OCI-LY1 (cell line): ENCODE measurements around the gene SMAD1.

Experiments used
- H2AFZ ChIP-seq: fragments of 200-600 bp; sonication (generic), shearing (Covaris generic); 2 replicates; pipeline ENCODE4 v1.6.0; 2014; ENCODE audit warnings: antibody characterized with exemption, mild to moderate bottlenecking, low read length
- H3F3A ChIP-seq: fragments of 200-600 bp; sonication (generic), shearing (Covaris generic); 2 replicates; pipeline ENCODE4 v1.6.0; 2014; ENCODE audit warnings: mild to moderate bottlenecking, antibody characterized with exemption, low read length, moderate library complexity; ENCODE audit not compliant: insufficient read depth
- H3K27ac ChIP-seq: fragments of 200-600 bp; sonication (generic); 2 replicates; pipeline ENCODE4 v1.5.1; 2014; ENCODE audit warnings: low read length, mixed run types, mild to moderate bottlenecking, low read depth; ENCODE audit not compliant: poor library complexity, severe bottlenecking
- H3K27me3 ChIP-seq: fragments of 200-600 bp; sonication (generic); 2 replicates; pipeline ENCODE4 v1.6.0; 2014; ENCODE audit warnings: antibody characterized with exemption, mild to moderate bottlenecking, low read length, moderate library complexity; ENCODE audit not compliant: insufficient read depth
- H3K36me3 ChIP-seq: fragments of 200-600 bp; sonication (generic); 2 replicates; pipeline ENCODE4 v1.6.1; 2014; ENCODE audit warnings: mild to moderate bottlenecking, antibody characterized with exemption, low read length, moderate library complexity, mixed read lengths; ENCODE audit not compliant: insufficient read depth
- H3K4me1 ChIP-seq: fragments of 200-600 bp; sonication (generic); 2 replicates; pipeline ENCODE4 v1.5.1; 2014; ENCODE audit warnings: mild to moderate bottlenecking, low read length, moderate library complexity; ENCODE audit not compliant: insufficient read depth, severe bottlenecking
- H3K4me2 ChIP-seq: fragments of 200-600 bp; sonication (generic), shearing (Covaris generic); 2 replicates; pipeline ENCODE4 v1.6.1; 2014; ENCODE audit warnings: low read length
- H3K4me3 ChIP-seq: fragments of 200-600 bp; sonication (generic); 2 replicates; pipeline ENCODE4 v1.5.1; 2014; ENCODE audit warnings: low read length, low read depth, mild to moderate bottlenecking, mixed read lengths; ENCODE audit not compliant: poor library complexity, severe bottlenecking
- H3K79me2 ChIP-seq: fragments of 200-600 bp; shearing (Covaris generic); 2 replicates; pipeline ENCODE4 v1.6.1; 2016; ENCODE audit warnings: mixed run types, low read length, mixed read lengths; ENCODE audit not compliant: insufficient read depth
- H3K9ac ChIP-seq: fragments of 200-600 bp; sonication (generic), shearing (Covaris generic); 2 replicates; pipeline ENCODE4 v1.6.1; 2014; ENCODE audit warnings: mild to moderate bottlenecking, low read length, mixed read lengths
- H3K9me2 ChIP-seq: fragments of 200-600 bp; sonication (generic), shearing (Covaris generic); 2 replicates; pipeline ENCODE4 v1.6.1; 2014; ENCODE audit warnings: low read depth, mild to moderate bottlenecking, low read length, mixed read lengths
- H3K9me3 ChIP-seq: fragments of 200-600 bp; shearing (Covaris generic); 2 replicates; pipeline ENCODE4 v1.6.1; 2014; ENCODE audit warnings: low read length, mixed read lengths
- H4K20me1 ChIP-seq: fragments of 200-600 bp; sonication (generic), shearing (Covaris generic); 2 replicates; pipeline ENCODE4 v1.6.0; 2016; ENCODE audit warnings: mild to moderate bottlenecking, low read length; ENCODE audit not compliant: insufficient read depth
- EZH2 ChIP-seq: fragments of 200-600 bp; sonication (generic), shearing (Covaris generic); IDR thresholded peaks from 2 replicates; pipeline ENCODE4 v1.8.0; 2017; ENCODE audit warnings: borderline replicate concordance, mixed run types, mild to moderate bottlenecking, antibody characterized with exemption, low read length, moderate library complexity, mixed read lengths
- TF ChIP-seq, protein P1 (sequence below): fragments of 200-600 bp; sonication (generic), shearing (Covaris generic); IDR thresholded peaks from 2 replicates; pipeline ENCODE4 v1.5.1; 2017; ENCODE audit warnings: mild to moderate bottlenecking, antibody characterized with exemption, low read length, moderate library complexity, mixed read lengths

Gene SMAD1

GRCh38 chr4:145551660-145552059 is 70.0 kb downstream of the SMAD1 start:
- Histone ChIP-seq H4K20me1 (no peaks in the 10 kb centered on the region), H3K9me2 (no peaks in the 10 kb centered on the region), H3K4me1 (peaks cover 36% of the 10 kb centered on the region), H3K79me2 (peaks cover 3% of the 10 kb centered on the region; the same call in 1 of the 2 replicates), H3K9me3 (no peaks in the 10 kb centered on the region), H3K27me3 (no peaks in the 10 kb centered on the region), H3K4me3 (no peak overlapping the region), H3K9ac (no peak overlapping the region), H3F3A (no peaks in the 10 kb centered on the region), H3K27ac (peak overlapping the region; percentile 70), H2AFZ (no peak overlapping the region), H3K4me2 (no peak overlapping the region), H3K36me3 (peaks cover 97% of the 10 kb centered on the region)
- TF ChIP-seq, protein P1, sequence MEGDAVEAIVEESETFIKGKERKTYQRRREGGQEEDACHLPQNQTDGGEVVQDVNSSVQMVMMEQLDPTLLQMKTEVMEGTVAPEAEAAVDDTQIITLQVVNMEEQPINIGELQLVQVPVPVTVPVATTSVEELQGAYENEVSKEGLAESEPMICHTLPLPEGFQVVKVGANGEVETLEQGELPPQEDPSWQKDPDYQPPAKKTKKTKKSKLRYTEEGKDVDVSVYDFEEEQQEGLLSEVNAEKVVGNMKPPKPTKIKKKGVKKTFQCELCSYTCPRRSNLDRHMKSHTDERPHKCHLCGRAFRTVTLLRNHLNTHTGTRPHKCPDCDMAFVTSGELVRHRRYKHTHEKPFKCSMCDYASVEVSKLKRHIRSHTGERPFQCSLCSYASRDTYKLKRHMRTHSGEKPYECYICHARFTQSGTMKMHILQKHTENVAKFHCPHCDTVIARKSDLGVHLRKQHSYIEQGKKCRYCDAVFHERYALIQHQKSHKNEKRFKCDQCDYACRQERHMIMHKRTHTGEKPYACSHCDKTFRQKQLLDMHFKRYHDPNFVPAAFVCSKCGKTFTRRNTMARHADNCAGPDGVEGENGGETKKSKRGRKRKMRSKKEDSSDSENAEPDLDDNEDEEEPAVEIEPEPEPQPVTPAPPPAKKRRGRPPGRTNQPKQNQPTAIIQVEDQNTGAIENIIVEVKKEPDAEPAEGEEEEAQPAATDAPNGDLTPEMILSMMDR, result no peak
- no peak for TF ChIP-seq EZH2

DNA sequence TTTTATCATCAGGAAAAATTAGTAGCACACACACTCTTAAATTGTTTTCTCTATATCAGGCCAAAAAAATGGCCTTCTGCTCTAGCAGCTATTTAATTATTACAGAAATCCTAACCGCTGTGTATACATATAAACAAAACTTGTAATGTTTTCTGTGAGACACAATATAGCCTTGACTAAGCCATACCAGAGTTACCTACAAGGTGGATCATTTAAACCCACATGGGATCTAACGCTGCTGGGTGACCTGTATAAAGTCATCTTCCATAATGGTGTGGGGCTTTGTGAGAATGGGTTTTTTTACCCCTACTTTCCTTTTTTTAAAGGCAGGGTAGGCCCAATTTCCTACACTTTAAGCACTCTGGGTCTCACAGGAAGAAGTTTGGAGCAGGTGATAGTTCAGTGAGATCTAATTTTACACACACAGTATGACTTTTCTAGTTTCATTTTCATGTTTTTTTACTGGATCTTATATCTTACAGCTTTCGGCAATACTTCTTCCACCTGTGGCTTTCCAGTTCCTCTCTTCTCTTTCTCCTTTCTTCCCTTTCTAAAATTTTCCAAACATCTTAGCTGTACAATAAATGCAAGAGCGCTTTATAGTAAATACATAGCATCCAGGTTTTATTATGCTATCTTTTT is 70.6 kb downstream of the SMAD1 start:
- no peak overlapping the region for H3K4me3 ChIP-seq
- H3K9me2 ChIP-seq, result no peaks in the 10 kb centered on the region
- H4K20me1 ChIP-seq, result no peaks in the 10 kb centered on the region
- peaks cover 39% of the 10 kb centered on the region for H3K4me1 ChIP-seq
- H3K9ac ChIP-seq, result no peak overlapping the region
- no peaks in the 10 kb centered on the region for H3F3A ChIP-seq
- no peaks in the 10 kb centered on the region for H3K27me3 ChIP-seq
- peak overlapping the region; percentile 70 for H3K27ac ChIP-seq
- H2AFZ ChIP-seq, result no peak overlapping the region
- H3K79me2 ChIP-seq, result peaks cover 3% of the 10 kb centered on the region; the same call in 1 of the 2 replicates
- TF ChIP-seq, protein P1, result no peak
- TF ChIP-seq EZH2, result no peak
- no peaks in the 10 kb centered on the region for H3K9me3 ChIP-seq
- H3K4me2 ChIP-seq, result peak overlapping the region; percentile 27
- H3K36me3 ChIP-seq, result peaks cover 97% of the 10 kb centered on the region

- H3K36me3 ChIP-seq, result peaks cover 98% of the 10 kb centered on the region
These were observed 71.7 kb downstream of the SMAD1 start for GRCh38 chr4:145553375-145553774.

More at GRCh38 chr4:145553375-145553774, 71.7 kb downstream of the SMAD1 start:
- Histone ChIP-seq H3K4me3 (no peak overlapping the region), H3K9me3 (no peaks in the 10 kb centered on the region), H3K4me2 (no peak overlapping the region), H4K20me1 (no peaks in the 10 kb centered on the region), H3K9ac (no peak overlapping the region), H3K9me2 (no peaks in the 10 kb centered on the region), H3F3A (no peaks in the 10 kb centered on the region), H3K4me1 (peaks cover 42% of the 10 kb centered on the region), H3K27ac (peak overlapping the region; percentile 70), H3K79me2 (peaks cover 3% of the 10 kb centered on the region; the same call in 1 of the 2 replicates), H3K27me3 (no peaks in the 10 kb centered on the region), H2AFZ (no peak overlapping the region)
- no peak for TF ChIP-seq EZH2
- TF ChIP-seq, protein P1, result no peak
